ENCODE measurements around the gene KIF26A.

DNA sequence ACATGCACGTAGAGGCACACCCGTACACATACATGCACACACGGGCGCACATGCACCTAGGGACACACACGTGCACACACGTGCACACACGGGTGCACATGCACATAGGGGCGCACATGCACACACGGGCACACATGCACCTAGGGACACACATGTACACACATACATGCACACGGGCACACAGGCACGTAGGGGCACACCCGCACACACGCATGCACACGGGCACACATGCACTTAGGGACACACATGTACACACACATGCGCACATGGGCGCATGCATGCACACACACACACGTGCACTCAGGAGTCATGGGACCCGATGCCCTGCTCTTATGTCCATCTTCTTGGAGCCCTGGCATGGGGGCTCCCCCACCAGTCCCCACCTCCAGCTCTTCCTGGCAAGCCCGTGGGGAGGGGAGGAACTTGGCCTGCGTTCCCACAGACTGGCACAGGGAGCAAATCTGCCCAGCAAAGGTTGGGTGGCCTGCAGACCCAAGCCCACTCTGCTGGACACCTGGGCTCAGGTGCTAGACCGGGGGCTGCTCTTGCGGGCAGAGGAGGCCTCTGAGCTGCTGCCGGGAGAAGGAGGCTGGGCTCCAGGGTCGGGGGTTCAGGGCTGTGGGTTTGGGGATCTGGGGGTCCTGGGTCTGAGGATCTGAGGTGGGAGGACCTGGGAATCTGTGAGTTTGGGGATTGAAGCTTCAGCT, 51.4 kb downstream of the KIF26A start:
- TF ChIP-seq NFIC (IDR thresholded peaks at IDR 0.05) (no peak), CEBPB (IDR thresholded peaks at IDR 0.05) (no peak), REST (IDR thresholded peaks at IDR 0.05; ENCODE audit: low read depth) (no peak), EP300 (IDR thresholded peaks at IDR 0.05; ENCODE audit: borderline replicate concordance) (no peak), EGR1 (IDR thresholded peaks at IDR 0.05) (no peak), TAF1 (IDR thresholded peaks at IDR 0.05; ENCODE audit: low read depth) (no peak), TCF12 (IDR thresholded peaks at IDR 0.05; ENCODE audit: low read depth) (no peak), USF1 (IDR thresholded peaks at IDR 0.05) (no peak), MAX (IDR thresholded peaks at IDR 0.05) (no peak), CREB1 (IDR thresholded peaks at IDR 0.05; ENCODE audit: low read depth) (no peak)

Measured in Ishikawa (cell line).